Measurements from ENCODE around the gene CABP1.

- TF ChIP-seq CTCF (IDR thresholded peaks at IDR 0.05) (no peak), POLR2A (IDR thresholded peaks at IDR 0.05) (no peak), POLR2AphosphoS5 (IDR thresholded peaks at IDR 0.05) (no peak), EP300 (IDR thresholded peaks at IDR 0.05) (no peak)
Observed at GRCh38 chr12:120628919-120629318, 11.5 kb upstream of the CABP1 start.
